ENCODE measurements around the gene KMT2C.
"Not testable (repeated sequence)": the region's sequence is repeated elsewhere in the genome, so short reads cannot be mapped to it uniquely, and the experiment has no call there.

- not testable (repeated sequence) for TF ChIP-seq CTCF, EP300, POLR2A (IDR thresholded peaks at IDR 0.05)
Observed at GRCh38 chr7:152445386-152446008, 9.7 kb upstream of the KMT2C start.
